Vagina (tissue), 2 donors: Measurements from ENCODE around the gene PRAMEF17. TPM values are rescaled to one million over a fixed set of nuclear protein-coding genes. Genes with fewer than 3 reads are reported as not detected.
"Not testable (repeated sequence)": the region's sequence is repeated elsewhere in the genome, so short reads cannot be mapped to it uniquely, and the experiment has no call there.

ENCODE experiments used
- DNase-seq, 2 donors: peaks; one replicate each; pipeline ENCODE4 v3.0.0-alpha.2; 2017; ENCODE audit errors: extremely low spot score in 2 of 2
- H3K27ac ChIP-seq: fragments of 200-600 bp; sonication (generic); one replicate; pipeline ENCODE4 v1.5.1; 2019
- H3K27me3 ChIP-seq: fragments of 200-600 bp; sonication (generic); one replicate; pipeline ENCODE4 v1.5.1; 2019
- H3K36me3 ChIP-seq, 2 donors: fragments of 200-600 bp; sonication (generic); one replicate each; pipeline ENCODE4 v1.5.1; 2017 to 2019
- H3K4me1 ChIP-seq: fragments of 200-600 bp; sonication (generic); one replicate; pipeline ENCODE4 v1.5.1; 2019
- H3K4me3 ChIP-seq, 2 donors: fragments of 200-600 bp; sonication (generic); 1 replicate in 1 of 2; 2 replicates in 1 of 2; pipeline ENCODE4 v1.5.1; 2016 to 2019
- H3K9me3 ChIP-seq: fragments of 200-600 bp; sonication (generic); one replicate; pipeline ENCODE4 v1.5.1; 2019
- CTCF ChIP-seq, 3 experiments: fragments of 450-650 bp in 2 of 3; fragments of 200-600 bp in 1 of 3; sonication (generic) in 1 of 3; IDR thresholded peaks; one replicate each; pipeline ENCODE4 v1.5.1; 2017 to 2019; ENCODE audit warnings: antibody characterized with exemption in 3 of 3, mild to moderate bottlenecking in 2 of 3, moderate library complexity in 2 of 3
- POLR2A ChIP-seq, 2 donors: fragments of 450-650 bp; IDR thresholded peaks; one replicate each; pipeline ENCODE4 v1.6.1; 2017; ENCODE audit warnings: antibody characterized with exemption in 2 of 2, mild to moderate bottlenecking in 2 of 2, moderate library complexity in 2 of 2
- POLR2AphosphoS5 ChIP-seq, 2 donors: sonication (generic); formaldehyde crosslinking; IDR thresholded peaks; one replicate each; pipeline ENCODE4 v1.9.0; 2017; ENCODE audit warnings: antibody characterized with exemption in 2 of 2, mild to moderate bottlenecking in 2 of 2, low read depth in 1 of 2; ENCODE audit not compliant: insufficient read depth in 1 of 2
- intact Hi-C: fragments of 100-400 bp; cut with DNase I; formaldehyde crosslinking; loops from one replicate; pipeline ENCODE4 v1.15.1; 2023
- total RNA-seq: library from RNA; depleted of rRNA; stranded (reverse); fragments of >200 nt; gene quantifications from one replicate; pipeline ENCODE4 v1.2.3, GENCODE V29; 2016

Gene PRAMEF17
- total RNA-seq, 1 donor from 2014 or later: not detected

GRCh38 chr1:13435458-13435857 lies 46.0 kb downstream of the PRAMEF17 start:
- no peak for TF ChIP-seq POLR2A (IDR thresholded peaks at IDR 0.05)
- no peak for TF ChIP-seq CTCF (IDR thresholded peaks at IDR 0.05)
- no peak for TF ChIP-seq POLR2AphosphoS5 (IDR thresholded peaks at IDR 0.05; ENCODE audit: insufficient read depth in 1 of 2, low read depth in 1 of 2)
- no peak overlapping the region for H3K27ac ChIP-seq
- no peak for DNase-seq
- intact Hi-C loops: no loop called here
- no peaks in the 10 kb centered on the region for H3K27me3 ChIP-seq
- no peaks in the 10 kb centered on the region for H3K4me1 ChIP-seq
- H3K36me3 ChIP-seq: no peaks in the 10 kb centered on the region
- no peaks in the 10 kb centered on the region for H3K9me3 ChIP-seq
- H3K4me3 ChIP-seq: no peak overlapping the region

DNA sequence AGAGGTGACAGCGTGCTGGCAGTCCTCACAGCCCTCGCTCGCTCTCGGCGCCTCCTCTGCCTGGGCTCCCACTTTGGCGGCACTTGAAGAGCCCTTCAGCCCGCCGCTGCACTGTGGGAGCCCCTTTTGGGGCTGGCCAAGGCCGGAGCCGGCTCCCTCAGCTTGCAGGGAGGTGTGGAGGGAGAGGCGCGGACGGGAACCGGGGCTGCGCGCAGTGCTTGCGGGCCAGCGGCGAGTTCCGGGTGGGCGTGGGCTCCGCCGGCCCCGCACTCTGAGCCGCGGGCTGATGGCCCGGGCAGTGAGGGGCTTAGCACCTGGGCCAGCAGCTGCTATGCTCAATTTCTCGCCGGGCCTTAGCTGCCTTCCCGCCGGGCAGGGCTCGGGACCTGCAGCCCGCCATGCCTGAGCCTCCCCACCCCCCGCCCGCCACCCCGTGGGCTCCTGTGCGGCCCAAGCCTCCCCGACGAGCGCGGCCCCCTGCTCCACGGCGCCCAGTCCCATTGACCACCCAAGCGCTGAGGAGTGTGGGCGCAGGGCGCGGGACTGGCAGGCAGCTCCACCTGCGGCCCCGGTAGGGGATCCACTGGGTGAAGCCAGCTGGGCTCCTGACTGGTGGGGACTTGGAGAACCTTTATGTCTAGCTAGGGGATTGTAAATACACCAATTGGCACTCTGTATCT lies 49.8 kb downstream of the PRAMEF17 start:
- intact Hi-C loops, H3K27me3 ChIP-seq, H3K4me1 ChIP-seq, H3K4me3 ChIP-seq, H3K36me3 ChIP-seq, H3K27ac ChIP-seq, DNase-seq, H3K9me3 ChIP-seq: not testable (repeated sequence)

Other genes starting within 250 kb of the PRAMEF17 start
- not detected for gene PRAMEF26, start 233.6 kb upstream of the PRAMEF17 start, total RNA-seq
- not detected for gene HNRNPCL4, start 224.0 kb upstream of the PRAMEF17 start, total RNA-seq
- gene PRAMEF9, start 217.8 kb upstream of the PRAMEF17 start, total RNA-seq: not detected
- not detected for gene PRAMEF13, start 188.2 kb upstream of the PRAMEF17 start, total RNA-seq
- not detected for gene PRAMEF18, start 163.5 kb upstream of the PRAMEF17 start, total RNA-seq
- not detected for gene PRAMEF5, start 135.4 kb upstream of the PRAMEF17 start, total RNA-seq
- not detected for gene PRAMEF8, start 104.5 kb upstream of the PRAMEF17 start, total RNA-seq
- gene PRAMEF33, start 86.1 kb upstream of the PRAMEF17 start, total RNA-seq: not detected
- gene PRAMEF15, start 74.1 kb upstream of the PRAMEF17 start, total RNA-seq: not detected
- not detected for gene PRAMEF14, start 42.5 kb upstream of the PRAMEF17 start, total RNA-seq
- not detected for gene PRAMEF19, start 17.7 kb upstream of the PRAMEF17 start, total RNA-seq
- gene PRAMEF20, start 20.8 kb downstream of the PRAMEF17 start, total RNA-seq: not detected
- 2.5 TPM for gene LRRC38, start 124.4 kb downstream of the PRAMEF17 start, total RNA-seq
- 43.7 TPM for gene PDPN, start 194.2 kb downstream of the PRAMEF17 start, total RNA-seq